Limb (tissue), 2 donors: Measurements from ENCODE around the gene ARID1B.

Experiments
- DNase-seq, 2 donors: peaks; one replicate each; pipeline ENCODE4 v3.0.0-alpha.2; 2016; ENCODE audit errors: extremely low spot score in 2 of 2

ARID1B gene

DNA sequence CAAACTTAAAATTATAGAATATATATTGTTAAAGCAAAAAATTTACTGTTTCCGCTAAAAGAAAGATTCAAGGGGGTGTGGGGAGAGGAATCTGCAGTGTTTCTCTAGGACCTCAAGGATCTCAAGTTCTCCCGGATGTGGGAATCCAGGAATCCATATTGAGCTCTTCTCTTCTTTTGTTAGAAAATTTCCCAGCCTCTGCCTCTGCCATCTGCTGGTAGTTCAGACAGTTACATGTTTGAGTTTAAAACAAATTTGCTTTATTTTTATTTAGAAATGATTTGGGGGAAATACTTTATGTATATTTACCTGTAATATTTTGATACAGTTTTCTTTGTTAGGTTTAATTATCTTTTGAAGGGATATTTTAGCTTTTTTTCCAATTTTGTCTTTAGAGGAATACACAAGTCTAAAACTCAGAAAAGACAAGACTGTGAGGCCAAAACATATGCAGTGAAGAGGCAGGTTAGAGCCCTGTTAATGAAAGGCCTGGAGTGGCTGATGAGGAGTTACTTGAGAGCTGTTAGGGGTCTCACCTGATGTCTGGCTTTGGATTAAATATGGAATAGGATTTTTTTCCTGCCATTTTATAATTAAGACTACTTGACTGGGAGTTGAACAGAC lies 268.8 kb downstream of the ARID1B start:
- DNase-seq: peak in 1 of 2 donors; percentile 71

DNA sequence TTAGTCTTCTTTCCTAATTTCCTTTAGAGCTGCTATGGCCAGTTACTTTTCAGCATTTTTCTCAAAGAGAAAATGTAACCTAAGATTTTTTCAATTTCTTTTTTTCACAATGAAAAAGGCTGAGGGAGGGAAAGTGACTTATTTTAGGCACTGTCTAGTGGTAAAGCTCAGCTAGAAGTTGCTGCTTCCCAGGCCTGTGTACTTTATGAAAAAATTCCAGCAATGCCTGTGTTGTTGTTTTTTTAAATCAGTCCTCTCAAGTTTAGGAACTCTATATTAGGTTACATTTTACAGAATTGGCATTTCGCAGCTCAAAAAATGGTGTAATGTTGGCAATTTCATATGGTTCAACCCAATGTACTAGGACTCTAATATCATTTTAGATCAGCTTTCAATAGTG lies 269.6 kb downstream of the ARID1B start:
- DNase-seq: no peak

DNA sequence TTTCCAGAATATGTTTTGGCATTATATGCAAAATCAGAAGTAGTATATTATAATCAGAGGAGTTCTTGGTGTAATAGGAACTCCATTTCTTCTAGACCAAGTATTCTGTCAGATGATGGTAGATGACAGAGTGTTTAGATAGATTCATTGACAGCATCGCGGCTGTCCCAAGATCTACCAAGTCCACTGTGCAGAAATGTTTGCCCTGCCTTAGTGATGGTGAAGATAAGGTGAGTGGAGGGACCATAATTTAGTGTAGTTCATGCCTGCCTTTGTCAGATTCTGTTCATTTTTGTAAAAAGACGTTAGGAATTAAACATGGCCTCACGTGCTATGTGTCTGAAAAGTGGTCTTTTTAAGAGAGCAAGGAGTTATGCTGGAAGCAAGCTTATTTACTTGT lies 270.1 kb downstream of the ARID1B start:
- DNase-seq: no peak

DNA sequence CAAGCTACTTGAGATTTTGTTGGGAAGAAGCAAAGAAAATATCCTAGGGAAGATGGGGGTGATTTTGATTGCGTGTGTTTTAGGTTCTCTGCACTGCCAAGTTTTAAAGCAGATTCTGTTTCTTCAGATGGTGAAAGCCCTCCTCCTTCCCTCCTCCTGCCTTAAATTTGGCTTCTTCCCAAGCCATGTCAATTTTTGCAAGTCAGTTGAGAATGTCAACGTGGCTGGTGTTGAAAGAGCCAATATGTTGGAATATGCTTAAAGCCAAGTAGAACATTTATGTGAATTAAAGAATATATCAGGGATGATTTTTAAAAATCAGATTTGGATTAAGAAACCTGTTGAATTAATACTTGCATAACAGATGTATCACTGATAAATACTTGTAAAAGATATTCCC lies 270.8 kb downstream of the ARID1B start:
- peak in 1 of 2 donors; percentile 28 for DNase-seq

DNA sequence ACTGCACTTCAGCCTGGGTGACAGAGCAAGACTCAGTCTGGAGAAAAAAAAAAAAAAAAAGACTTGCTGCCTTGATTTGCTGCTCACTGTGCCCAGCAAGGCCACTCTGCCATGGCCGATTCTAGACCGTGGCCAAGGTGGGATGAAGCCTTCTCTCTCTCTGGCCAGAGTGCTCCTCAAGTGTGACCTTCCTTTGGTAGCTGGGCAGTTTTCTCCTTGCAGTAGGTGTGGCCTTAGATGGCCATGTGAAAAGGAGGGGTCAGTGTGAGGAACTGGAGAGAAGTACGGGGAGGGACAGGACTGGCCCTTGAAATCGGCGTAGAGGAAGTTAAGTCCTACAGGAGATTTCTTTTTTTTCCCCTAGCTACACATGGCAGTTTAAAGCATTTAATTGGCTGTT lies 272.0 kb downstream of the ARID1B start:
- no peak for DNase-seq

DNA sequence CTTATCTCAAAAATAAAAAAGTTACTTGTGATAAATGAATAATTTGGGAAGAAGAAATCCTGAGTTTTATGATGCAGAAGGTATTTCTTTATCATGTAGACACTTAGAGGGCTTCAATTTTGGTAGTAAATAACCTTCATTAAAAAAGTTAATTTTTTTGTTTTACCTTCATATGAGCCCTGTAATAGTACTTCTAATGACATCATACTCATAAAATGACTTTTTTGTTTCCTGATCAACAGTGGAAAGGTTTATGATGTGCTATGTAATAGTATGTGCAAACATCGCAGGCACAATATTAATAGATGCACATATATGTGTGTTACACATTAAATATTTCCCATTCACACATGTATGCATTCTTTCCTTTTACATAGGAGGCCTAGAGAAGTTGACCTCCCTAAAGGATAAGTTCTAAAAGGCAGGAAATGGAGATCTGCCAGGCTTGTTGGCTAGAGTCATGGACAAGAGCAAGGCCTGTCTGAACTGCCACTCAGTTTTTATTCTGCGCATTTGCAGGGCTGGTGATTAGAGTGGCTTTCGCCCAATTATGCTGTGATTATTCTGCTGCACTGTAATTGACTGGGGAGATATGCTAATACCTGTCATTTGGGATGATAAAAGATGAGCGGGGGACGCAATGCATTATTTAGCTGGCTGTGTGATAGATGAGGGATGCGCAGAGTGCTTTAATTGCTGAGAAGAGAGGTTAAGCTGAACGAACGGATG lies 273.5 kb downstream of the ARID1B start:
- DNase-seq: no peak

DNA sequence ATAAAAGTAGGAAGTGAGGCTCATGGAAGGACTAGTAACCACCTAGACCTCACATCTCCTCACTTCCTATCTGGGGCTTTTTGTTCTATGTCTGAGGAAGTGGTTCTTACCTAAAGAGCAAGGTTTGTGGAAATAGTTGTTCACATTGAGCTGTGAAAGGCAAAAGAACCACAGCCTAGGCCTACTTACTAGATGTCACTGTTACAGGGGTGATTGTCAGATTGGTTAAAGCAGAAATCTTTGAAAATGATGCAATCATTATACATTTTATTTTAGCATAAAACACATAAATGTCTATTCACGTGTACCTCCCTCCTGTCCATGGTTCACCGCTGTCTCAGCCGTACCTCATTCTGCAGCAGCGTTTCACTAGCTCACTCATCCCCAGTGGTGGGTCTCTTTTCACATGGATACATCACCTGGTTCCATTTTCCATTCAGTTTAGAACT lies 277.4 kb downstream of the ARID1B start:
- no peak for DNase-seq

DNA sequence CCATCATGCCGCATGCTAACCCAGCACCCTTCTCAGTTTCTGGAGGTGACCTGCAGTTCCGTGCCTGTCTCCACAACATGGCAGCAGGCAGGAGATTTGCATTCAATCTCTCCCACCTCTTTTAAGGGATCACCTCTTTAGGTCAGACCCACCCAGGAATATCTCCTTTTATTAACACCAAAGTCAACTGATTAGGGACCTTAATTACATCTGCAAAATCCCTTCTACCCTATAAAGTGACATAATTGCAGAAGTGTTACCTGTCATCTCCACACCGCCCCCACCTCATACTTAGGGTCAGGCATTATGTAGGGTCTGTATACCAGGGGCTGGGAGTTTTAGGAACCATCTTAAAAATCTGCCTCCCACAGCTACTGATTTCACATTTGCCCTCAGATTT lies 278.7 kb downstream of the ARID1B start:
- no peak for DNase-seq

DNA sequence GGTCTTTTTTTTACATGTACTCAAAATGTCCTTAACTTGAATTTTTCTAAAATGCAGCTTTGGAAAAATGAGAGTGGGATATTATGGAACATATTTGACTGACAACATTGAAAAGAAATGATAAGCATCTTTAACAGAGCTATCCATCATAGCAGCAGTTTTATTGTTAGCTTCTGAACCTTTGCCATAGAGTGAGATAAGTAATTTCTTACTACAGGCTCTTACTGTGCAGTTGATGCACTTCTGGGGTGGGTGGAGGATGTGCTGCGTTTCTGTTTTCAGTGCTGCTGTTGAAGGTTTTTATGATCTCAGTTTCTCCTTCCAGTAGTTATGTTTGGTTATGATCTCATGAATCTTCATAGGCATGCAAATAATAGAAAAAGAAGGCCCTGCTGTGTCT lies 279.1 kb downstream of the ARID1B start:
- no peak for DNase-seq

DNA sequence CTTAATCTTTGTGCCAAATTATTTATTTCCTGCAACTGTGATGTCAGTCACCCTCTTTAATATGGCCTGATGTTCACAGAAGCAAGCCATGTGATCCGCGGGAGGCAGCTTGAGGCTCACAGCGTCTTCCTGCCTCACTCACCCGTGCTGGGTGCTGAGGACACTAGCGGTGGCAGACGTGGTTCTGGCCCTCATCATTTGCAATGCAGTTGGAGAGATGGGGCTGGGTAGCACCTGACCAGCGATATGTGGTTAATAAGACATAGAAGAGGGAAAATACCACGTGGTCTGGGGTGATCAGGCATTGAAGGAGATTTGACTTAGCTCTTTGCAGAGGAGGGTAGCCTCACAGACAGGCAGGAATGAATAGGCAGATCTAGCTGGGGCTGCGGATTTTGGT lies 281.4 kb downstream of the ARID1B start:
- no peak for DNase-seq

DNA sequence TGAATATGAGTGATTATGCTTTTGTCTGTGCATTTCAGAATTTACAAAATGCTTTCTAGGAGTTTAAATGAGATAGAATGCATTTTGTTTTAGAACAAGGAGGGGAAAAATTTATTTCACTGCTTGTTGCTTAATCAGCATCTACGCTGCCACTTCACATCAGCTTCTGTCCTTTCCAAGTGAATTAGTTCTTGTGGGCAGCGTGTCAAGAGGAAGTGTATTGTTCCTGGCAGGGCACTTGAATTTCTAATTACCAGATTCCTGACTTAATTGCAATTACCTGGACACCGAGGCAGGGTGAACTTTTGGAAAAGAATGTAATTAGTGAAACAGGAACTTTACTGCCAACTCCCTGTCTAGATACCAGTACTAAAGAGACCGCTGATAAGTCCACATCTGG lies 282.6 kb downstream of the ARID1B start:
- no peak for DNase-seq

DNA sequence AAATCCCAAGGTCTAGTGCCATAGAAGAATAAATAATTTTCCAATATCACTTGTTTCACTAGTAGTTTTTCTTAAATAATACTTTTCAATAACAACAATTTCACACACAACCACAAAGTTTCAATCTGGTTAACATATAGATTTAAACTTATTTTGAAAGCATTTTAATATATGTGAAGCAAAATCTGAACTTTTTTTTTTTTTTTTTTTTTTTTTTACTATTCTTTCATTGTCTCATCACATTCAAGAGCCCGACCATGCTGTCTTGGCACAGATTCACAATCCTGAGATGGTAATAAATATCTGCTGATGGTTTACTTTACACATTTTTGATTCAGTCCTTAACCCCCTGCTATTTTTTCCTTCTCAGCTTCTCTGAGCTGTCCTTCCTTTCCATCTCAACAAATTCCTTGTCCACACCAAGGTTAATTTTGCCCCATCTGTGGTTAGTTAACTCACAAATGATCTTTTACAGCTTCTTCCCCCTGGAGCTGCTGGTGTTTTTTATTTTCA lies 283.3 kb downstream of the ARID1B start:
- DNase-seq: no peak

DNA sequence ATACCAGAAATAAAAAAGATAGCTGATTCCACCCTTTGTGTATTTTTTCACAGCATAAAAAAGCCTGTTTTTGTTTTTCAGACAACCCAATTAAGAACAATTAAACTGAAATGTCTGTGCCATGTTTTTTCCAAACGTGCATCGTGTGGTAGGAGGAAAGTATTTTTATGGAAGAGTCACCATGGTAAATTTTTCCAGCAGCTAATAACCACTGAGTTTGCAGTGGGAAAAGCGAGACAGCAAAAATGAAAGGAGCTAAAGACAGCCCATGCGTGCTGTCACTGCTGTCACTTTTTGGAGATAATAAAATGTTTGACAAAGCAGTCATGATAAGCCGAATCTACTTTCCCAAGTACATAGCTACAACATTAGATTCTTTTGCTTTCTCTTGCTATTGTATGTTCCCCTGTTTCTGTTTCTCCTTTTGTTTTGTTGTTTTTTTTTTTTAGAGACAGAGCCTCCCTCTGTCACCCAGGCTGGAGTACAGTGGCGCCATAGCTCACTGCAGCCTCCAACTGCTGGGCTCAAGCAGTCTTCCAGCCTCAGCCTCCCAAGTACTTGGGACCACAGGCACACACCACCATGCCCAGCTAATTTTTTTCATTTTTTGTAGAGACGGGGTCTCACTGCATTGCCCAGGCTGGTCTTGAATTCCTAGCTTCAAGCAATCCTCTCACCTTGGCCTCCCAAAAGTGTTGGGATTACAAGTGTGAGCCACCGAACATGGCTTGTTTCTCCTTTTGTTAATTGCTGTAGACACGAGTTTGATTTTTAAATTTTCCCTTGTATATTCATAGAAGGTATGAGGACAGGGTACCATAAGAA lies 284.8 kb downstream of the ARID1B start:
- no peak for DNase-seq

DNA sequence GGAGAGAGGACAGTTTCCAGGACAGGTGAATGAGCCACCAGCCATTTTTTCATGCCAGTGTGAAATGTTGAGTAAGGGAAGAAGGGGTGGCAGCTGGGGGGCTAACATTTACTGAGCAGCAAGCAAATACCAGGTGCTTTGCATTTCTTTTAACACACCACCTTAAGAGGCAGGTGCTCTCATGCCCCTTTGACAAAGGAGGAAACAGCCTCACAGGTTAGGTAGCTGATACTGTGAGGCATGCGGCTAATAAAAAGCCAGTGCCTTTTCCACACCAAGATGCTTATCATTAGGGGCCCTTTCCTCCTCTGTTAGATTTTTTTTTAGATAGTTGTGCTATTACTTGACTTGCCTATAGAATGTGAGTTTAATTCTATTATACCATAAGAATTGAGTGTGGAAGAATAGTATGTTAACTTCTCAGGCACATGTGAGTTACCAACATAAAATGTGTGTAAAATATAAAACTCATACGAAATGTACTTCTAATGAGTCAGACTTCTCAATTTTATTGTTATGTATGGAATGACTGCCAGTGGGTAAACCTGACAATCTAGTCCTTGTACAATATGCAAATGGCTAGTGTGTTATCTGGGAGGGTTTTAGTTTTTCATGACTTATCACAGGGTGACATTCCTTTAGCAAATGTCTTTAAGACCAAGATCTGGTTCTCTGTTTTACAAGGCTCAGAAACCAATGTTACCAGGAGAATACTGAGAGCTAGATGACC lies 286.2 kb downstream of the ARID1B start:
- no peak for DNase-seq

DNA sequence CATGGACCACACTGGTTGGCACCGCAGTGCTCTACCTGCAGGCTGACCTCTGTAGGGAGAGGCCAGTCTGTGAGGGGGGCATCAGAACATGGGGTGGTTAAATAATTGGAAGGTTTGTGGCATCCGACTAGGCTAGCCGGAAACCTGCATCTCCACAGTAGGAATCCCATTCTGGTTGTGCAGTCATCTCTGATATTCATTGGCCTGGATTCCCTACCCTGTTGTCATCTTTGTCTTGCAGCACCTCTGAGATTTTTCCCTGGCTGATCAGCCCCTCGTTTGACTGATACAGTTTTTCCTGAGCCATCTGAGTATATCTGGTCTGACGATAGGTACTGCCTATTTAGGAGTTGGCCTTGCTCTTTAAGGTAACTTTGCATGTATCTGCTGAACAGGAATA lies 286.7 kb downstream of the ARID1B start:
- DNase-seq: no peak

DNA sequence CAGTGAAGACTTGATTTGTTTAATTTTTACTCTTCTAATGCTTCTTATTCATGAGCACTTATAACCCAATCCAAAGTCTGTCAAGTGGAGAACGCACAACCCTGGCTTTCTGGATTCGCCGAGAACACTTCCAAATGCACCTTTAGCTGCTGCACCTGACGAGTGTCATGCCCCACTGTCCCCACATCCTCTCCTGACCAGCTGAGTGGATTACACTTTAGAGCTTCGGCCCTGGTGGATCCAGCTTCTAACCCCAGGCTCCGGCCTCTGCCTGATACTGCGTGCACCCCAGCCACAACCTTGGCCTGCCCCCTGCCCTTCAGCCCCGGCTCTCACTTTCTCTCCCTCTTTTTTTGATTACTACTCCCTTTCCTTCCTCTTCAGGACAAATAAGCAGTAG lies 287.3 kb downstream of the ARID1B start:
- no peak for DNase-seq

DNA sequence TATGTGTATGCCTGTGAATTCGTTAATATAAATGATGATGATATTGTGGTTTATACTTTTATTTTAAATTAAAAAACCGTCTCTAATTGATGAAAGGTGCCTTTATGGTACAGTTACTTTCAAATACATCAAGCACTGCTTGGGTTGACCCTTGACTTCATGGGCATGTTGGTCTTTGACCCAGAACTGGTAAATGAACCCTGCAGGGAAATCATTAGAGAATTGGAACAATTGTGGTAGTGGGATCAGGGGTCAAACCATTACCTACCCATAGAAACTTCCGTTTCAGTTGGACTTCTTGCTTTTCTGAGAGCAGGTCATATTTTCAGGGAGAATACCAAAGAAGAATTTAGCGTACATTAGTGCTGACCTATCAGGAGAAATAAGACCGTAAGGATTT lies 288.2 kb downstream of the ARID1B start:
- DNase-seq: no peak

DNA sequence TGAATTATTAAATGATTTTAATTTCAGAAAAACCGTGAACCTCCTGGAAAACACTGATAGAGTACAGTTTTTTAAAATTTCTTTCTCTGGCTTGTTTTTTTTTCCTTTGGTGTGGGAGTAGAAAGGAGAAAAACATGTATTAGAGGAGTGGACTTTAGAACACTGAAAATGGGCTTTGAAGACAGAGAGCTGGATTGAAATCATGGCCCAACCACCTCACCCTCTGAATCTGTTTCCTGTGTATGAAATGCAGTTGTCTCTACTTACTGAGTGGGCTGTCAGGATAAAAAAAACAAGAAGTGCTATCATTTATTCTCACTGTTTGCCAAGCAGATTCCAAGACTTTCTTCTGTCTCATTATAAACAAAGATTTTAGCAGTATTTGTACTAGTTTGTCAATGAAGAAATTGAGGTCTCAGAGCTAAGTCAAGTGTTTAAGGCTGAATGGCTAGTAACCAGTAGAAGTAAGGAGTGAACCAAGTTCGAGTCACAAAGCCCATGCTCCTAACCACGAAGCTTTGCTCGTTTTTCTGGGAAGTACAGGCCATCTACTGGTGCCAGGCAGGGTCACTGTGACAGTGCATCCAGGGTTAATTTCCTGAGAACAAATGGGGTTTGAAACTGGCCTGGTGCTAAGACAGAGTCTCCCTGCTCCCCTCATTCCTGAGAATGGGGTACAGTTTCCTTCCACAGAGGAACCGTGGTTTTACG lies 289.8 kb downstream of the ARID1B start:
- no peak for DNase-seq

DNA sequence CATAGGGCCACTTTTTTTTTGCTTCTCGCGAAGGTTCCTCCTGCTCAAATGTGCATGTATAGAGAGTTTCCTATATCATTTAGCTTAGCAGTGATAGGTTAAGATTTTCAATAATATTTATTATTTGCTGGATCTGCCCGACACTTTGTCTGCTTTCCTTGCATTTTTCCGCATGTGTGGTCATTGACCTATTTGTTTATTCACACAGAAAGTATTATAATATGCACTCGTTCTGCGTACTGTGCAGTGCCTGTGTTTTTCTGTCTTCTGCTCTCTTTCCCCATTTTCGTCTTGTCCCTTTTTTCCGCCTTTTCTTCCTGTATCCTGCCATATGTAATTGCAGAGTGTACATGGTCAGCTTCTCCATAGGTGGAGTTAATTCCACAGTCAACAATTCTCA lies 290.3 kb downstream of the ARID1B start:
- no peak for DNase-seq

DNA sequence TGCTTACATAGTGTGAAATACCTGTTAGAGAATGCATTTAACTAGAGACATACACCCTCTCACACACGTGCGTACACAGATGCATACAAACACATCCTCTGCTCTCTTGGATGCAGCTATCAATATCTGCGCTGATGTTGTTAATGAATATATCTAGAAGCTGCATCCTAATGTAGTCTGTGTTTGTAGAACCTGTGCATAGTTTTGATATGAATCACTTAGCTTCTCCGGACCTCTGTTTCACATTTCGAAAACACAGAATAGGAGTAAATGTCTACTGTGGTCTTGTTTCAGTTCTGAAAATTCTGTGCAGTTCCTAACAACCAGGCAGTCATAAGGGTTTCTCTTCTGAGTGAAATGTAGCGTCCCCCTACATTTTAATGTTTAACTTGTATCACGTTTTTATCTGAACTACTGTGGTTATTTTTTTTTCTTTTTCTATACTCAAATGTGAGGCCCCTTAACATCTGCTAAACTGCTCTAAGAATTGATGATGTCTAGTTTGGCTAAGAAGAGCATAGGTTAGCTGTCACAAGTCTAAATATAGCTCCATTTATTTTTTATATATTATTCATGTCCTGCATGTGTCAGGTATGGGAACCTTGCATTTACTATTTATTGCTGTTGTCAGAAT lies 291.6 kb downstream of the ARID1B start:
- DNase-seq: no peak
